Left lung (tissue), 10 donors: ENCODE results near the gene C17orf75. TPM values are rescaled to one million over a fixed set of nuclear protein-coding genes. Genes with fewer than 3 reads are reported as not detected.
A peak's percentile ranks its signal among the peaks of the same experiment; 100 is the strongest.
"Not testable (repeated sequence)": the region's sequence is repeated elsewhere in the genome, so short reads cannot be mapped to it uniquely, and the experiment has no call there.

ENCODE experiments used
- ATAC-seq: fragments of 200-7000 bp; cut with Tn5 transposase; one replicate; pipeline ENCODE4 v1.9.1; 2020; ENCODE audit warnings: moderate library complexity
- DNase-seq, 4 donors: peaks; one replicate each; pipeline ENCODE4 v3.0.0-alpha.2; 2013 to 2020
- H3K27ac ChIP-seq, 2 donors: fragments of 200-600 bp; sonication (generic) in 1 of 2; one replicate each; pipeline versions ENCODE4 v1.5.0 to v1.8.0; 2020 to 2021
- H3K27me3 ChIP-seq, 2 donors: fragments of 200-600 bp; sonication (generic) in 1 of 2; one replicate each; pipeline versions ENCODE4 v1.5.0 to v1.8.0; 2020 to 2021
- H3K36me3 ChIP-seq, 2 donors: fragments of 200-600 bp; sonication (generic) in 1 of 2; one replicate each; pipeline versions ENCODE4 v1.5.0 to v1.8.0; 2020 to 2021
- H3K4me1 ChIP-seq, 2 donors: fragments of 200-600 bp; one replicate each; pipeline ENCODE4 v1.8.0; 2021
- H3K4me3 ChIP-seq, 2 donors: fragments of 200-600 bp; sonication (generic) in 1 of 2; one replicate each; pipeline versions ENCODE4 v1.5.0 to v1.8.0; 2020 to 2021; ENCODE audit warnings: mild to moderate bottlenecking in 1 of 2
- H3K9me3 ChIP-seq, 2 donors: fragments of 200-600 bp; sonication (generic) in 1 of 2; one replicate each; pipeline versions ENCODE4 v1.5.0 to v1.8.0; 2020 to 2021
- CTCF ChIP-seq, 2 donors: fragments of 200-600 bp; sonication (generic) in 1 of 2; IDR thresholded peaks; one replicate each; pipeline versions ENCODE4 v1.5.0 to v1.8.0; 2021; ENCODE audit warnings: antibody characterized with exemption in 2 of 2
- intact Hi-C, 2 donors: fragments of 100-400 bp; cut with DNase I; formaldehyde crosslinking; loops; one replicate each; pipeline versions ENCODE4 v1.11.2 to v1.14.2; 2022
- polyA plus RNA-seq, 6 donors: library from polyadenylated mRNA; unstranded; fragments of 120-200 nt; gene quantifications; one replicate each; pipeline ENCODE4 v1.2.1, GENCODE V29; 2013; ENCODE audit not compliant: insufficient read length in 6 of 6
- total RNA-seq, 2 donors: library from RNA; stranded (reverse); fragmentation: NEBNext Ultra II Directional; extraction: Animal tissue kit (Norgen Biotek cat#: 25700); gene quantifications; one replicate each; pipeline ENCODE4 v1.2.1, GENCODE V29; 2021
- donor health status: DM: no; HTN: yes; CAD: no.
- donor health status: DM: no; HTN: no; CAD: no.

The C17orf75 gene
- total and polyA plus RNA-seq, 8 donors, result 14.0 to 40.9 (median 34.3) TPM

DNA sequence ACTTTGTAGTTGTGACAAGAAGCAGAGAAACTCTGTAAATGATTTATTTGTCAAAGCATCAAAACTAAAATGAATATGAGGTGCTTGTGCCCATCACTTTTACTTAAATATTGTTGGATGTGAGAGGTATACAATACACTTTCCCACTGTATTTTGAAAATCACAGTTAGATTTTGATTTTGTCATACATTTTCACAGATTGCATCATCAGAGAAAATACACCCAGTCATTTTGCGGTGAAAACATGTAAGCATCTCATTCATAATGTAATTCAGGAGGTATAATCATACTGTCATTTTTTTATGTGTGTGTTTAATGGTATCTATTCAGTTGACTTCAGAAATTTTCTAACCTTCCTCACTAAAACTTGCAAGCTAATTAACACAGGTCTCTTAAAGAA, 19.3 kb upstream of the C17orf75 start:
- Histone ChIP-seq H3K4me1 (peaks cover 7 to 25% of the 10 kb centered on the region in 2 donors), H3K4me3 (no peak overlapping the region), H3K9me3 (no peaks in the 10 kb centered on the region), H3K27ac (no peak overlapping the region), H3K27me3 (no peaks in the 10 kb centered on the region), H3K36me3 (peaks cover 16 to 98% of the 10 kb centered on the region in 2 donors)
- intact Hi-C loops, result no loop called here
- DNase-seq (no peak), ATAC-seq (no peak)
- no peak for TF ChIP-seq CTCF (IDR thresholded peaks at IDR 0.05)

DNA sequence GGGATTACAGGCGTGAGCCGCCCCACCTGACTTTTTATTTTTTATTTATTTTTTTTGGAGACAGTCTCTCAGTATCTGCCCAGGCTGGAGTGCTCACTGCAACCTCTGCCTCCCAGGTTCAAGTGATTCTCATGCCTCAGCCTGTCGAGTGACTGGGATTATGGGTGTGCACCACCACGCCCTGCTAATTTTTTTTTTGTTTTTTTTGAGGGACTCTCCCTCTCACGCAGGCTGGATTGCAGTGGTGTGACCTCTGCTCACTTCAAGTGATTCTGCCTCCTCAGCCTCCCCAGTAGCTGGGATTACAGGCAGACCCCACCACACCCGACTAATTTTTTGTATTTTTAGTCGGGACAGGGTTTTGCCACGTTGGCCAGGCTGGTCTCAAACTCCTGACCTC, 15.6 kb upstream of the C17orf75 start:
- peaks cover 8 to 93% of the 10 kb centered on the region in 2 donors for H3K36me3 ChIP-seq
- peaks cover 31 to 61% of the 10 kb centered on the region in 2 donors for H3K4me1 ChIP-seq
- no peak overlapping the region for H3K4me3 ChIP-seq
- no peaks in the 10 kb centered on the region for H3K27me3 ChIP-seq
- H3K9me3 ChIP-seq, result no peaks in the 10 kb centered on the region
- no peak for TF ChIP-seq CTCF (IDR thresholded peaks at IDR 0.05)
- DNase-seq (no peak), ATAC-seq (no peak)
- H3K27ac ChIP-seq, result no peak overlapping the region
- intact Hi-C loops, result no loop called here

DNA sequence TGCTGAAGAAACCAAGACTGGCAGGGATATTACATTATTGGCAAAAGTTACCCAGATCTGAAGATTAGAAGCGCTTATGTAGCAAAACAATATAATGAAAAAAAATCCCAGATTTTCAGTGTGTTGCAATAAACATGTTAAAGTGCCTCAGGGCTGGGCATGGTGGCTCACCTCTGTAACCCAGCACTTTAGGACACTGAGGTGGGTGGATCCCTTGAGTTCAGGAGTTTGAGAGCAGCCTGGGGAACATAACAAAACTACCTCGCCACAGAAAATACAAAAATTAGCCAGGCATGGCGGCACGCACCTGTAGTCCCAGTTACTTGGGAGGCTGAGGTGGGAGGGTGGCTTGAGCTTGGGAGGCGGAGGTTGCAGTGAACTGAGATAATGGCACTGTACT, 14.8 kb upstream of the C17orf75 start:
- H3K36me3 ChIP-seq, result peaks cover 8 to 93% of the 10 kb centered on the region in 2 donors
- DNase-seq (no peak), ATAC-seq (no peak)
- TF ChIP-seq CTCF (IDR thresholded peaks at IDR 0.05), result no peak
- H3K27me3 ChIP-seq, result no peaks in the 10 kb centered on the region
- peaks cover 40 to 70% of the 10 kb centered on the region in 2 donors for H3K4me1 ChIP-seq
- no peaks in the 10 kb centered on the region for H3K9me3 ChIP-seq
- no peak overlapping the region for H3K27ac ChIP-seq
- intact Hi-C loops, result no loop called here
- H3K4me3 ChIP-seq, result no peak overlapping the region

- Histone ChIP-seq H3K27ac (no peak overlapping the region), H3K9me3 (no peaks in the 10 kb centered on the region), H3K27me3 (no peaks in the 10 kb centered on the region), H3K36me3 (peaks cover 5 to 93% of the 10 kb centered on the region in 2 donors), H3K4me3 (no peak overlapping the region), H3K4me1 (peaks cover 42 to 74% of the 10 kb centered on the region in 2 donors)
- ATAC-seq, result no peak
- no peak for TF ChIP-seq CTCF (IDR thresholded peaks at IDR 0.05)
- intact Hi-C loops, result no loop called here
- DNase-seq, result no peak
Observed at GRCh38 chr17:32356378-32356743, 14.4 kb upstream of the C17orf75 start.

DNA sequence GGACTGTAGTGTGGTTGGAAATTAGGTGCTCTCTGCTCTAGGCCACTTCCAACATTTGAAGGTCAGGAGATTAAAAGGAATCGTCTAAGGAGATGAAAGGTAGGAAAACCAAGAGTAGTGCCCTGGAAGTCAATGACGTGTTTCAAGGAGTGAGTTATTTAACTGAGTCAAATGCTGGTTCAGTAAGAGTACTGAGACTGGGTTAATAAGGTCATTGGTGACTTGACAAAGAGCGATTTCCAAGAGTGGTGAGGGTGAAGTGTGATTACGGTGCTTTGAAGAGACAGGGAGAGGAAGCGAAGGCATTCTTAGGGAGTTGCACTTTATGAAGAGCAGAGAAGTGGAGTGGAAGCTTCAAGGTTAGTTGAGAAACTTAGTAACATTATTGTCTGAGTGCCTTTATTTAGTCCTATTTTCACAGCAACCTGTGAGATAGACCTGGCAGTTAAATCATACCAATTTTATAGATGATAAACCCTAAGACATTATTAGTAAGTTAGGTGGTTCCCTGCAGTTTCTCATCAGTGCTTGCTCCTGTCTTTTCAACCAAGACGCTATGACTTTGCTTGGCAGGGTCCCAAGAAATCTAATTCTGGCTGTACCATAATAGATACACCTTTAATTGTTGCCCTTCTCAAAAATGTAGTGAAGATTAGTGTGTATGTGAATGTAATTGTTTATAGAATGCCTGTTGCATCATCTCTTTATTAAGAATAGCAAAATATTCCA, 13.8 kb upstream of the C17orf75 start:
- Histone ChIP-seq H3K36me3 (peaks cover 5 to 87% of the 10 kb centered on the region in 2 donors), H3K4me1 (peaks cover 42 to 70% of the 10 kb centered on the region in 2 donors), H3K27ac (no peak overlapping the region), H3K27me3 (no peaks in the 10 kb centered on the region), H3K4me3 (no peak overlapping the region), H3K9me3 (no peaks in the 10 kb centered on the region)
- no peak for TF ChIP-seq CTCF (IDR thresholded peaks at IDR 0.05)
- intact Hi-C loops, result no loop called here
- ATAC-seq (peak; percentile 81), DNase-seq (no peak)

DNA sequence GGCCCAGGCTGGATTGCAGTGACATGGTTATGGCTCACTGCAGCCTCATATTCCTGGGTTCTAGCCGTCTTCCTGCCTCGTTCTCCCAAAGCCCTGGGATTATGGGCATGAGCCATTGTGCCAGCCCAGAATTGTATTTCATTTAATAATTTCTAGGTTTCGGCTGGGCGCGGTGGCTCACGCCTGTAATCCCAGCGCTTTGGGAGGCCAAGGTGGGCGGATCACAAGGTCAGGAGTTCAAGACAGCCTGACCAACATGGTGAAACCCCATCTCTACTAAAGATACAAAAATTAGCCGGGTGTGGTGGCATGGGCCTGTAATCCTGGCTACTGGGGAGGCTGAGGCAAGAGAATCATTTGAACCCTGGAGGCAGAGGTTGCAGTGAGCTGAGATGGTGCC, 10.8 kb upstream of the C17orf75 start:
- Histone ChIP-seq H3K4me1 (peaks cover 40 to 75% of the 10 kb centered on the region in 2 donors), H3K36me3 (peaks cover 0 to 57% of the 10 kb centered on the region in 2 donors), H3K4me3 (peak overlapping the region in 1 of 2 donors; percentile 95)
- H3K9me3 ChIP-seq, H3K27me3 ChIP-seq, H3K27ac ChIP-seq, DNase-seq, ATAC-seq, intact Hi-C loops: not testable (repeated sequence)
